WTC11 (cell line): Measurements from ENCODE around the gene FPR1. TPM values are rescaled to one million over a fixed set of nuclear protein-coding genes. Genes with fewer than 3 reads are reported as not detected.

Experiments used
- ATAC-seq: fragments of 200-7000 bp; cut with Tn5 transposase; 2 replicates; pipeline ENCODE4 v1.10.0; 2021; ENCODE audit warnings: mild to moderate bottlenecking, moderate library complexity
- CTCF ChIA-PET: fragments of 300-600 bp; sonication (Branson Sonifier 250); formaldehyde crosslinking; loops from one replicate; lab custom pipeline; 2021; ENCODE audit warnings: antibody characterized with exemption; lab: Charles Lee
- POLR2A ChIA-PET: fragments of 350-600 bp; sonication (Branson Sonifier 250); formaldehyde crosslinking; loops from one replicate; lab custom pipeline; 2021; ENCODE audit warnings: antibody characterized with exemption; lab: Charles Lee
- DNase-seq: peaks from one replicate; pipeline ENCODE4 v3.0.0; 2021; ENCODE audit warnings: low spot score
- H3K27ac Mint-ChIP-seq: 2 replicates; pipeline ENCODE4 v1.8.0; 2021; ENCODE audit warnings: mixed read lengths
- H3K27me3 Mint-ChIP-seq: 2 replicates; pipeline ENCODE4 v1.8.0; 2021; ENCODE audit warnings: low read depth, mild to moderate bottlenecking, moderate library complexity, mixed read lengths
- H3K36me3 Mint-ChIP-seq: 2 replicates; pipeline ENCODE4 v1.8.0; 2021; ENCODE audit warnings: mixed read lengths
- H3K4me1 Mint-ChIP-seq: 2 replicates; pipeline ENCODE4 v1.8.0; 2022; ENCODE audit warnings: mixed read lengths
- H3K4me3 Mint-ChIP-seq: 2 replicates; pipeline ENCODE4 v1.8.0; 2021; ENCODE audit warnings: mild to moderate bottlenecking, moderate library complexity, mixed read lengths
- H3K9me3 Mint-ChIP-seq: 2 replicates; pipeline ENCODE4 v1.8.0; 2021; ENCODE audit warnings: mixed read lengths
- ATF1 ChIP-seq: sonication (generic); formaldehyde crosslinking; IDR thresholded peaks from 2 replicates; pipeline ENCODE4 v1.8.1; 2023; ENCODE audit warnings: mild to moderate bottlenecking, moderate library complexity, missing genetic modification reagents
- FOXP1 ChIP-seq: sonication (generic); formaldehyde crosslinking; IDR thresholded peaks from 2 replicates; pipeline ENCODE4 v1.8.0; 2022; ENCODE audit warnings: missing genetic modification reagents, mild to moderate bottlenecking, moderate library complexity, borderline replicate concordance
- KAT7 ChIP-seq: sonication (generic); formaldehyde crosslinking; IDR thresholded peaks from 2 replicates; pipeline ENCODE4 v1.8.1; 2023; ENCODE audit warnings: missing genetic modification reagents, mild to moderate bottlenecking, borderline replicate concordance
- RELA ChIP-seq: sonication (generic); formaldehyde crosslinking; IDR thresholded peaks from 2 replicates; pipeline ENCODE4 v1.8.1; 2022; ENCODE audit warnings: missing genetic modification reagents, mild to moderate bottlenecking, borderline replicate concordance
- TEAD4 ChIP-seq: sonication (generic); formaldehyde crosslinking; IDR thresholded peaks from 2 replicates; pipeline ENCODE4 v1.8.0; 2022; ENCODE audit warnings: mild to moderate bottlenecking, missing genetic modification reagents
- ZNF121 ChIP-seq: sonication (generic); formaldehyde crosslinking; IDR thresholded peaks from 2 replicates; pipeline ENCODE4 v1.8.0; 2023; ENCODE audit warnings: missing genetic modification reagents
- ZNF263 ChIP-seq: sonication (generic); formaldehyde crosslinking; IDR thresholded peaks from 2 replicates; pipeline ENCODE4 v1.8.1; 2022; ENCODE audit warnings: low read depth, mild to moderate bottlenecking, moderate library complexity, missing genetic modification reagents
- total RNA-seq: library from RNA; stranded (reverse); gene quantifications from 3 replicates; pipeline ENCODE4 v1.2.3, GENCODE V29; 2021
- TF ChIP-seq, protein P1 (sequence below): fragments of 250-450 bp; sonication (Bioruptor Pico); conservative IDR thresholded peaks from 2 replicates; pipeline ENCODE4 v1.9.0; 2021; ENCODE audit warnings: mild to moderate bottlenecking
- TF ChIP-seq, protein P2 (sequence below): fragments of 250-450 bp; sonication (Bioruptor Pico); IDR thresholded peaks from 2 replicates; pipeline ENCODE4 v1.9.0; 2021; ENCODE audit warnings: mild to moderate bottlenecking, borderline replicate concordance
- TF ChIP-seq, protein P3 (sequence below): sonication (generic); formaldehyde crosslinking; IDR thresholded peaks from 2 replicates; pipeline ENCODE4 v1.8.1; 2023; ENCODE audit warnings: mild to moderate bottlenecking, missing genetic modification reagents, moderate library complexity
- TF ChIP-seq, protein P4 (sequence below): sonication (generic); formaldehyde crosslinking; IDR thresholded peaks from 2 replicates; pipeline ENCODE4 v1.8.0; 2023; ENCODE audit warnings: mild to moderate bottlenecking, missing genetic modification reagents
- TF ChIP-seq, protein P5 (sequence below): sonication (generic); formaldehyde crosslinking; conservative IDR thresholded peaks from 2 replicates; pipeline ENCODE4 v1.8.1; 2023; ENCODE audit warnings: mild to moderate bottlenecking, low read depth, missing genetic modification reagents, moderate library complexity
- TF ChIP-seq, protein P6 (sequence below): sonication (generic); formaldehyde crosslinking; IDR thresholded peaks from 2 replicates; pipeline ENCODE4 v1.8.0; 2023; ENCODE audit warnings: missing genetic modification reagents
- TF ChIP-seq, protein P7 (sequence below): sonication (generic); formaldehyde crosslinking; IDR thresholded peaks from 2 replicates; pipeline ENCODE4 v1.8.1; 2022; ENCODE audit warnings: mild to moderate bottlenecking, missing genetic modification reagents, moderate library complexity, borderline replicate concordance

The FPR1 gene
- total RNA-seq, 1 experiment from 2014 or later = 0.72 TPM

DNA sequence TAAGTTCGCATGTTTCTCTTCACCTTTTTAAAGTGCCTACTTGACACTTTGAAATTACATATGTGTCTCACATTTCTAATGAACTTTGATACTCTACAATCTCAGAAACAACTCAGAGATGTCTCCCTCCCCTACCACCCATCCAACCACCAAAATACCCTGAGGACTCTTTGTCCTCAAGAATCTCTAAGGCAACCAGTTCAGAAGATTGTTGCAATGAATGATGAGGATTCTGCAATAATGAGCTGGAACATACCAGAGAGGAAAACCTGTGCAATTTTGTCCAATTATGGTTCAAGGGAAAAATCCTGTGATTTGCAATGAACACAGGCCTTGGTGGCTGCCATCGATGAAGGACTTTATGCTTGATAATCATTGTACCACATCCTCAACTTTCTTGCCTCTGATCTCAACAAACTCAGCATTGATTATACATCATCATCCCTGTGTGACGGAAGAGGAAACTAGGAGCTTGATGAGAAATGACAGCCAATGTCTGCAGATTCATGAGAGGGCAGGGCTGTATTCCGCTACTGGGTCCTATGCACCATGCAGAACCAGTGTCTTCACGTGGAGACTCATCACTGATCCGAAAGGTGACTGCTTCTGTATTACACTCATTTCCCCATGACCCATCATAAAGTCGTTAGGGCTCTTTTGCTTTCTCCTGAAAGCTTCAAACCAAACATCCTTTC, 1.1 kb downstream of the FPR1 start (continued):
- TF ChIP-seq, protein P1, sequence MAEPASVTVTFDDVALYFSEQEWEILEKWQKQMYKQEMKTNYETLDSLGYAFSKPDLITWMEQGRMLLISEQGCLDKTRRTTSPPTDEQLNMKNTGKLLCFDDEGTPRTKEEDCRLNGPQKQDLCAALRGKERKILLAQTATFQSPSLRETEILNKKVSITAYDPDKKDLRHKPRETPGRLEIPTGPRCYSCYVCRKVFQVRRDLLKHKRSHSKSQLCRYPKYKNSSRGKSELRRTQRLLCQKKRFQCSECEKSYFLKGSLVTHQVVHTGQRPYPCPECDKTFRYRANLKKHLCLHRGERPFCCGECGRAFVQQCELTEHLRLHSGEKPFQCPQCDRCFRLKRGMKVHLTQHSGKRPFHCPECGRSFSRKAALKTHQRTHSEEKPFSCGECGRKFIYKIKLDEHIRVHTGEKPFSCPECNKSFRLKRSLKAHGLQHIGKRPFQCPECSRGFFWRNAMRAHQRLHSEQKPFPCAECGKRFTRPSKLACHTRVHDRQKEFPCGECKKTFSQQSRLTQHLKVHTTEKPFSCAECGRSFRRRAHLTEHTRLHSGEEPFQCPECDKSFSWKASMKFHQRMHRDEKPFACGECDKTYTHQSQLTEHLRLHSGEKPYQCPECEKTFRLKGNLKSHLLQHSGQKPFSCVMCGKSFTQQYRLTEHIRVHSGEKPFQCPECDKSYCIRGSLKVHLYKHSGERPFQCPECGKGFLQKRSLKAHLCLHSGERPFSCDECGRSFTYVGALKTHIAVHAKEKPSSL (CRISPR knock-in tag) = no peak
- TF ChIP-seq, protein P2, sequence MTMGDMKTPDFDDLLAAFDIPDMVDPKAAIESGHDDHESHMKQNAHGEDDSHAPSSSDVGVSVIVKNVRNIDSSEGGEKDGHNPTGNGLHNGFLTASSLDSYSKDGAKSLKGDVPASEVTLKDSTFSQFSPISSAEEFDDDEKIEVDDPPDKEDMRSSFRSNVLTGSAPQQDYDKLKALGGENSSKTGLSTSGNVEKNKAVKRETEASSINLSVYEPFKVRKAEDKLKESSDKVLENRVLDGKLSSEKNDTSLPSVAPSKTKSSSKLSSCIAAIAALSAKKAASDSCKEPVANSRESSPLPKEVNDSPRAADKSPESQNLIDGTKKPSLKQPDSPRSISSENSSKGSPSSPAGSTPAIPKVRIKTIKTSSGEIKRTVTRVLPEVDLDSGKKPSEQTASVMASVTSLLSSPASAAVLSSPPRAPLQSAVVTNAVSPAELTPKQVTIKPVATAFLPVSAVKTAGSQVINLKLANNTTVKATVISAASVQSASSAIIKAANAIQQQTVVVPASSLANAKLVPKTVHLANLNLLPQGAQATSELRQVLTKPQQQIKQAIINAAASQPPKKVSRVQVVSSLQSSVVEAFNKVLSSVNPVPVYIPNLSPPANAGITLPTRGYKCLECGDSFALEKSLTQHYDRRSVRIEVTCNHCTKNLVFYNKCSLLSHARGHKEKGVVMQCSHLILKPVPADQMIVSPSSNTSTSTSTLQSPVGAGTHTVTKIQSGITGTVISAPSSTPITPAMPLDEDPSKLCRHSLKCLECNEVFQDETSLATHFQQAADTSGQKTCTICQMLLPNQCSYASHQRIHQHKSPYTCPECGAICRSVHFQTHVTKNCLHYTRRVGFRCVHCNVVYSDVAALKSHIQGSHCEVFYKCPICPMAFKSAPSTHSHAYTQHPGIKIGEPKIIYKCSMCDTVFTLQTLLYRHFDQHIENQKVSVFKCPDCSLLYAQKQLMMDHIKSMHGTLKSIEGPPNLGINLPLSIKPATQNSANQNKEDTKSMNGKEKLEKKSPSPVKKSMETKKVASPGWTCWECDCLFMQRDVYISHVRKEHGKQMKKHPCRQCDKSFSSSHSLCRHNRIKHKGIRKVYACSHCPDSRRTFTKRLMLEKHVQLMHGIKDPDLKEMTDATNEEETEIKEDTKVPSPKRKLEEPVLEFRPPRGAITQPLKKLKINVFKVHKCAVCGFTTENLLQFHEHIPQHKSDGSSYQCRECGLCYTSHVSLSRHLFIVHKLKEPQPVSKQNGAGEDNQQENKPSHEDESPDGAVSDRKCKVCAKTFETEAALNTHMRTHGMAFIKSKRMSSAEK (CRISPR knock-in tag) = no peak
- no peak for TF ChIP-seq ZNF263 (CRISPR knock-in tag)
- TF ChIP-seq, protein P3, sequence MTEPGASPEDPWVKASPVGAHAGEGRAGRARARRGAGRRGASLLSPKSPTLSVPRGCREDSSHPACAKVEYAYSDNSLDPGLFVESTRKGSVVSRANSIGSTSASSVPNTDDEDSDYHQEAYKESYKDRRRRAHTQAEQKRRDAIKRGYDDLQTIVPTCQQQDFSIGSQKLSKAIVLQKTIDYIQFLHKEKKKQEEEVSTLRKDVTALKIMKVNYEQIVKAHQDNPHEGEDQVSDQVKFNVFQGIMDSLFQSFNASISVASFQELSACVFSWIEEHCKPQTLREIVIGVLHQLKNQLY (CRISPR knock-in tag) = no peak
- TF ChIP-seq ATF1 (CRISPR knock-in tag) = no peak

DNA sequence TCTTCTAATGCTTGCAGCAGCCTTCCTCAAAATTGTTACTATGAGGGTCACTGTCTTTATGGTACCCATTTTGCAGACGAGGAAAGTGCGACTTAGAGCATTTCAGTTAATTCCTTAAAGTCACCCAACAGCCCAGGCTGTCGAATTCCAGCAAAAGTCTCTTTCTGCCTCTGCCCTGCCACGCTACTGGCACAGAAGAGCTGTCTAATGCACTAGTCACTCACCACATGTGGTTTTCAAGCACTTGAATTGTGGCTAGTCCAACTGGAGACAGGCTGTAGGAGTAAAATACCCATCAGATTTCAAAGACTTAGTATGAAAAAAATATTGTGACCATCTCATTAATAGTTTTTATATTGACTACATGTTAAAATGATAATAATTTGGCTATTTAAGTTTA, 1.7 kb downstream of the FPR1 start:
- Mint-ChIP-seq H3K27ac (no peak overlapping the region), H3K27me3 (peaks cover 3% of the 10 kb centered on the region), H3K4me3 (no peak overlapping the region), H3K4me1 (no peaks in the 10 kb centered on the region), H3K36me3 (no peaks in the 10 kb centered on the region), H3K9me3 (peaks cover 17% of the 10 kb centered on the region)
- POLR2A ChIA-PET = no interaction called here
- CTCF ChIA-PET = interaction anchor here (1.1 kb wide), 1 partner anchor 28 kb away, joined by 3 read pairs; no protein-coding TSS in a partner anchor
- no peak for ATAC-seq
- DNase-seq = no peak
- no peak for TF ChIP-seq TEAD4 (CRISPR knock-in tag)
- TF ChIP-seq, protein P4, sequence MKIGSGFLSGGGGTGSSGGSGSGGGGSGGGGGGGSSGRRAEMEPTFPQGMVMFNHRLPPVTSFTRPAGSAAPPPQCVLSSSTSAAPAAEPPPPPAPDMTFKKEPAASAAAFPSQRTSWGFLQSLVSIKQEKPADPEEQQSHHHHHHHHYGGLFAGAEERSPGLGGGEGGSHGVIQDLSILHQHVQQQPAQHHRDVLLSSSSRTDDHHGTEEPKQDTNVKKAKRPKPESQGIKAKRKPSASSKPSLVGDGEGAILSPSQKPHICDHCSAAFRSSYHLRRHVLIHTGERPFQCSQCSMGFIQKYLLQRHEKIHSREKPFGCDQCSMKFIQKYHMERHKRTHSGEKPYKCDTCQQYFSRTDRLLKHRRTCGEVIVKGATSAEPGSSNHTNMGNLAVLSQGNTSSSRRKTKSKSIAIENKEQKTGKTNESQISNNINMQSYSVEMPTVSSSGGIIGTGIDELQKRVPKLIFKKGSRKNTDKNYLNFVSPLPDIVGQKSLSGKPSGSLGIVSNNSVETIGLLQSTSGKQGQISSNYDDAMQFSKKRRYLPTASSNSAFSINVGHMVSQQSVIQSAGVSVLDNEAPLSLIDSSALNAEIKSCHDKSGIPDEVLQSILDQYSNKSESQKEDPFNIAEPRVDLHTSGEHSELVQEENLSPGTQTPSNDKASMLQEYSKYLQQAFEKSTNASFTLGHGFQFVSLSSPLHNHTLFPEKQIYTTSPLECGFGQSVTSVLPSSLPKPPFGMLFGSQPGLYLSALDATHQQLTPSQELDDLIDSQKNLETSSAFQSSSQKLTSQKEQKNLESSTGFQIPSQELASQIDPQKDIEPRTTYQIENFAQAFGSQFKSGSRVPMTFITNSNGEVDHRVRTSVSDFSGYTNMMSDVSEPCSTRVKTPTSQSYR (CRISPR knock-in tag) = no peak
- TF ChIP-seq, protein P5, sequence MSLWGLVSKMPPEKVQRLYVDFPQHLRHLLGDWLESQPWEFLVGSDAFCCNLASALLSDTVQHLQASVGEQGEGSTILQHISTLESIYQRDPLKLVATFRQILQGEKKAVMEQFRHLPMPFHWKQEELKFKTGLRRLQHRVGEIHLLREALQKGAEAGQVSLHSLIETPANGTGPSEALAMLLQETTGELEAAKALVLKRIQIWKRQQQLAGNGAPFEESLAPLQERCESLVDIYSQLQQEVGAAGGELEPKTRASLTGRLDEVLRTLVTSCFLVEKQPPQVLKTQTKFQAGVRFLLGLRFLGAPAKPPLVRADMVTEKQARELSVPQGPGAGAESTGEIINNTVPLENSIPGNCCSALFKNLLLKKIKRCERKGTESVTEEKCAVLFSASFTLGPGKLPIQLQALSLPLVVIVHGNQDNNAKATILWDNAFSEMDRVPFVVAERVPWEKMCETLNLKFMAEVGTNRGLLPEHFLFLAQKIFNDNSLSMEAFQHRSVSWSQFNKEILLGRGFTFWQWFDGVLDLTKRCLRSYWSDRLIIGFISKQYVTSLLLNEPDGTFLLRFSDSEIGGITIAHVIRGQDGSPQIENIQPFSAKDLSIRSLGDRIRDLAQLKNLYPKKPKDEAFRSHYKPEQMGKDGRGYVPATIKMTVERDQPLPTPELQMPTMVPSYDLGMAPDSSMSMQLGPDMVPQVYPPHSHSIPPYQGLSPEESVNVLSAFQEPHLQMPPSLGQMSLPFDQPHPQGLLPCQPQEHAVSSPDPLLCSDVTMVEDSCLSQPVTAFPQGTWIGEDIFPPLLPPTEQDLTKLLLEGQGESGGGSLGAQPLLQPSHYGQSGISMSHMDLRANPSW (CRISPR knock-in tag) = no peak
- TF ChIP-seq, protein P6, sequence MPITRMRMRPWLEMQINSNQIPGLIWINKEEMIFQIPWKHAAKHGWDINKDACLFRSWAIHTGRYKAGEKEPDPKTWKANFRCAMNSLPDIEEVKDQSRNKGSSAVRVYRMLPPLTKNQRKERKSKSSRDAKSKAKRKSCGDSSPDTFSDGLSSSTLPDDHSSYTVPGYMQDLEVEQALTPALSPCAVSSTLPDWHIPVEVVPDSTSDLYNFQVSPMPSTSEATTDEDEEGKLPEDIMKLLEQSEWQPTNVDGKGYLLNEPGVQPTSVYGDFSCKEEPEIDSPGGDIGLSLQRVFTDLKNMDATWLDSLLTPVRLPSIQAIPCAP (CRISPR knock-in tag) = no peak
- TF ChIP-seq, protein P7, sequence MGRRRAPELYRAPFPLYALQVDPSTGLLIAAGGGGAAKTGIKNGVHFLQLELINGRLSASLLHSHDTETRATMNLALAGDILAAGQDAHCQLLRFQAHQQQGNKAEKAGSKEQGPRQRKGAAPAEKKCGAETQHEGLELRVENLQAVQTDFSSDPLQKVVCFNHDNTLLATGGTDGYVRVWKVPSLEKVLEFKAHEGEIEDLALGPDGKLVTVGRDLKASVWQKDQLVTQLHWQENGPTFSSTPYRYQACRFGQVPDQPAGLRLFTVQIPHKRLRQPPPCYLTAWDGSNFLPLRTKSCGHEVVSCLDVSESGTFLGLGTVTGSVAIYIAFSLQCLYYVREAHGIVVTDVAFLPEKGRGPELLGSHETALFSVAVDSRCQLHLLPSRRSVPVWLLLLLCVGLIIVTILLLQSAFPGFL (CRISPR knock-in tag) = no peak
- TF ChIP-seq KAT7 (CRISPR knock-in tag) = no peak
- no peak for TF ChIP-seq RELA
- no peak for TF ChIP-seq ZNF121
- TF ChIP-seq, protein P2 (CRISPR knock-in tag) = no peak
- TF ChIP-seq FOXP1 (CRISPR knock-in tag) = no peak
